Psoas muscle (tissue), 8 donors: ENCODE results near the gene CCDC60. TPM values are rescaled to one million over a fixed set of nuclear protein-coding genes. Genes with fewer than 3 reads are reported as not detected.

ENCODE experiments used
- ATAC-seq, 4 donors: fragments of 200-7000 bp; cut with Tn5 transposase; one replicate each; pipeline ENCODE4 v1.9.1; 2020; ENCODE audit warnings: moderate library complexity in 3 of 4, mild to moderate bottlenecking in 2 of 4
- DNase-seq, 2 donors: peaks; one replicate each; pipeline ENCODE4 v3.0.0-alpha.2; 2020
- H3K27ac ChIP-seq: fragments of 200-600 bp; one replicate; pipeline ENCODE4 v1.8.0; 2022
- H3K27me3 ChIP-seq, 3 donors: fragments of 200-600 bp in 1 of 3; one replicate each; pipeline versions ENCODE4 v1.6.1 to v1.8.0; 2013 to 2022; ENCODE audit warnings: low read length in 2 of 3, mild to moderate bottlenecking in 2 of 3, moderate library complexity in 1 of 3; ENCODE audit not compliant: insufficient read depth in 3 of 3
- H3K36me3 ChIP-seq, 2 donors: fragments of 200-600 bp in 1 of 2; one replicate each; pipeline versions ENCODE4 v1.6.1 to v1.8.0; 2013 to 2022; ENCODE audit warnings: low read depth in 1 of 2, mild to moderate bottlenecking in 1 of 2, moderate library complexity in 1 of 2; ENCODE audit not compliant: insufficient read depth in 1 of 2
- H3K4me1 ChIP-seq: fragments of 200-600 bp; one replicate; pipeline ENCODE4 v1.8.0; 2022
- H3K4me3 ChIP-seq: fragments of 200-600 bp; one replicate; pipeline ENCODE4 v1.8.0; 2022; ENCODE audit warnings: mild to moderate bottlenecking
- H3K9me3 ChIP-seq: fragments of 200-600 bp; one replicate; pipeline ENCODE4 v1.8.0; 2022
- CTCF ChIP-seq: fragments of 200-600 bp; IDR thresholded peaks from one replicate; pipeline ENCODE4 v1.8.0; 2022; ENCODE audit warnings: antibody characterized with exemption
- WGBS, 3 donors: extraction: QIAGEN DNeasy Blood & Tissue Kit; methylation state at CpG; one replicate each; pipeline versions ENCODE4 v1.1.6 to v1.1.7; 2013; 5-methylcytosine and 5-hydroxymethylcytosine counted together
- intact Hi-C, 2 donors: fragments of 100-400 bp; cut with DNase I; formaldehyde crosslinking; loops; one replicate each; pipeline versions ENCODE4 v1.11.0 to v1.14.2; 2022
- polyA plus RNA-seq, 3 donors: library from polyadenylated mRNA; stranded (reverse); fragments of 200-250 nt; gene quantifications; one replicate each; pipeline ENCODE4 v1.2.3, GENCODE V29; 2013
- total RNA-seq, 4 donors: library from RNA; stranded (reverse); fragmentation: NEBNext Ultra II Directional in 2 of 4; extraction: Animal tissue kit (Norgen Biotek cat#: 25700) in 2 of 4; gene quantifications; one replicate each; pipeline versions ENCODE4 v1.2.1 to v1.2.4, GENCODE V29; 2021 to 2023
- donor health status: healthy with polysubstance abuse.
- donor health status: DM: no; HTN: no; CAD: no; lungs with moderate emphysema.
- donor health status: Bipolar disorder and iron deficiency.
- donor health status: healthy.
- donor health status: DM: yes; HTN: yes; CAD: no.
- donor health status: DM: no; HTN: no; CAD: no.
- donor health status: DM: no; HTN: no; CAD: no.
- donor health status: DM: yes; HTN: yes; CAD: no.

The CCDC60 gene
- total and polyA plus RNA-seq, 7 donors, result not detected

GRCh38 chr12:119423285-119423684 lies 88.8 kb downstream of the CCDC60 start:
- ATAC-seq (no peak), DNase-seq (no peak)
- H3K27ac ChIP-seq, result no peak overlapping the region
- no peaks in the 10 kb centered on the region for H3K4me1 ChIP-seq
- H3K27me3 ChIP-seq, result peaks cover 0 to 4% (median 1%) of the 10 kb centered on the region in 3 donors
- TF ChIP-seq CTCF, result no peak
- no peak overlapping the region for H3K4me3 ChIP-seq
- H3K9me3 ChIP-seq, result no peaks in the 10 kb centered on the region
- H3K36me3 ChIP-seq, result no peaks in the 10 kb centered on the region
- intact Hi-C loops, result no loop called here
- 18 to 21% (median 19%) methylated on average over 2 of the region's 2 CpGs for WGBS, 3 donors

- no peak for TF ChIP-seq CTCF
- intact Hi-C loops, result no loop called here
- Histone ChIP-seq H3K27ac (no peak overlapping the region), H3K9me3 (no peaks in the 10 kb centered on the region), H3K27me3 (peaks cover 0 to 4% (median 1%) of the 10 kb centered on the region in 3 donors), H3K4me3 (no peak overlapping the region), H3K36me3 (no peaks in the 10 kb centered on the region), H3K4me1 (no peaks in the 10 kb centered on the region)
- 59 to 79% (median 75%) methylated on average over 3 of the region's 3 CpGs for WGBS, 3 donors
- DNase-seq (no peak), ATAC-seq (no peak)
These were observed 91.1 kb downstream of the CCDC60 start for GRCh38 chr12:119425623-119426022.

GRCh38 chr12:119431151-119431550 lies 96.6 kb downstream of the CCDC60 start:
- ATAC-seq (no peak), DNase-seq (no peak)
- Histone ChIP-seq H3K9me3 (no peaks in the 10 kb centered on the region), H3K4me3 (no peak overlapping the region), H3K27ac (no peak overlapping the region), H3K36me3 (no peaks in the 10 kb centered on the region), H3K27me3 (peaks cover 0 to 1% (median 0%) of the 10 kb centered on the region in 3 donors), H3K4me1 (no peaks in the 10 kb centered on the region)
- no peak for TF ChIP-seq CTCF
- 85 to 91% (median 86%) methylated on average over 5 of the region's 5 CpGs for WGBS, 3 donors
- intact Hi-C loops, result no loop called here

- no peak overlapping the region for H3K27ac ChIP-seq
- no peaks in the 10 kb centered on the region for H3K36me3 ChIP-seq
- TF ChIP-seq CTCF, result no peak
- no peak for ATAC-seq
- H3K27me3 ChIP-seq, result no peaks in the 10 kb centered on the region
- H3K9me3 ChIP-seq, result no peaks in the 10 kb centered on the region
- 58 to 62% (median 61%) methylated on average over 9 of the region's 9 CpGs for WGBS, 3 donors
- intact Hi-C loops, result no loop called here
- DNase-seq, result no peak
- no peaks in the 10 kb centered on the region for H3K4me1 ChIP-seq
- no peak overlapping the region for H3K4me3 ChIP-seq
These were observed 98.4 kb downstream of the CCDC60 start for GRCh38 chr12:119432949-119433348.

- Histone ChIP-seq H3K27ac (no peak overlapping the region), H3K4me3 (no peak overlapping the region), H3K27me3 (peaks cover 0 to 12% (median 0%) of the 10 kb centered on the region in 3 donors), H3K4me1 (no peaks in the 10 kb centered on the region), H3K9me3 (no peaks in the 10 kb centered on the region), H3K36me3 (no peaks in the 10 kb centered on the region)
- intact Hi-C loops, result loop anchor here in 1 of 2 donors (5.0 kb wide), 2 partner anchors 101 to 226 kb away; partner anchors contain the start of gene PRKAB1
- TF ChIP-seq CTCF, result no peak
- no peak for DNase-seq
- ATAC-seq, result no peak
- 46 to 55% (median 50%) methylated on average over 6 of the region's 6 CpGs for WGBS, 3 donors
These were observed 106.4 kb downstream of the CCDC60 start for GRCh38 chr12:119440803-119441360.
